ENCODE results near the gene FEM1C.
"Not testable (repeated sequence)": the region's sequence is repeated elsewhere in the genome, so short reads cannot be mapped to it uniquely, and the experiment has no call there.

FEM1C gene

DNA sequence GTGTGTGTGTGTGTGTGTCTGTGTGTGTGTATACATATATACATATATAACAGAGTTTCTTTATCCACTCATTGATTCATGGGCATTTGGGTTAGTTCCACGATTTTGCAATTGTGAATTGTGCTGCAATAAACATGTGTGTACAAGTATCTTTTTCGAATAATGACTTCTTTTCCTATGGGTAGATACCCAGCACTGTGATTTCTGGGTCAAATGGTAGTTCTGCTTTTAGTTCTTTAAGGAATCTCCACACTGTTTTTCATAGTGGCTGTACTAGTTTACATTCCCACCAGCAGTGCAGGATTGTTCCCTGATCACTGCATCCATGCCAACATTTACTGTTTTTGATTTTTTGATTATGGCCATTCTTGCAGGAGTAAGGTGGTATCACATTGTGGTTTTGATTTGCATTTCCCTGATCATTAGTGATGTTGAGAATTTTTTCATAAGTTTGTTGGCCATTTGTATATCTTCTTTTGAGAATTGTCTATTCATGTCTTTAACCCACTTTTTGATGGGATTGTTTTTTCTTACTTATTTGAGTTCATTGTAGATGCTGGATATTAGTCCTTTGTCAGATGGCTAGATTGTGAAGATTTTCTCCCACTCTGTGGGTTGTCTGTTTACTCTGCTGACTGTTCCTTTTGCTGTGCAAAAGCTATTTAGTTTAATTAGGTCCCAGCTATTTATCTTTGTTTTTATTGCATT is 65.3 kb downstream of the FEM1C start:
- DNase-seq (ENCODE audit: low read depth in 2 of 3, low spot score in 1 of 3) = not testable (repeated sequence)

- no peak for DNase-seq (ENCODE audit: low read depth in 2 of 3, low spot score in 1 of 3)
Observed at GRCh38 chr5:115478281-115478680, 66.3 kb downstream of the FEM1C start.

DNA sequence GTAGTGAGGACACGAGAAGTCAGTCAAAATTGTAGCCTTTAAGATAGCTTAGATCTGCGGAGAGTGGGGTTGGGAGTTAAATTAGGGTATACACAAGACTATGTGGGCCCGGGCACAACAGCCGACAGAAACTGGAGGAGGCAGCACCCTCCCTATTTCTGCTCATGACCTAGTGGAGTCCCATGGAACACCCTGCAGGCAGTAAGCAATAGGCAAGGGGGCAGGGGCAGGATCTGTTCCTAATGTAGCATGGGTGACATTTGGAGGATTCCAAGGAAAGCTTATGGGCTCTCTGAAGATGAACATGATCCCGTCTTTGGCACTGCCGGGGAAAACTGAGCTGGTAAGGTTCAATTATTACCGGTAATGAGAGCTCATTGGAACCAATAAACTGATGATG is 67.0 kb downstream of the FEM1C start:
- no peak for DNase-seq (ENCODE audit: low read depth in 2 of 3, low spot score in 1 of 3)

DNA sequence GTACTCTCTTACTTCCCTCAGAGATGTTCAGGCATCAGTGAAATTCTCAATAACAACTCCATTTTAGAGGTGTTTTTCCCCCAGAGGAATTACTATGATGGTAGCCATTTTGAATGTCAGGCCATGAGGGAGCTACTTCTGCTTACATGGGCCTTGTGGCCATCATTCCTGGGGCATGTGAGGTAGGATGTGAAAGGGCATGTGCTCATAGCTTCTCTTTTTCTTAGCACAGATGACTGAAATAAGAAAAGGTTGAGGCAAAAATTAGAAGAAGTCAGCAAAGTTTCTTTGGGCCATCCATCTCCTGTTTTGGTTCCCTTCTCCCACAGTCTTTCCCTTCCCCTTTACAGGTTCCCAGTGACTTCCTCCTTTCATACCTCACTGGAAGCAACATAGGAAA is 68.8 kb downstream of the FEM1C start:
- no peak for DNase-seq (ENCODE audit: low read depth in 2 of 3, low spot score in 1 of 3)

- no peak for DNase-seq (ENCODE audit: low read depth in 2 of 3, low spot score in 1 of 3)
Observed at GRCh38 chr5:115472271-115473025, 72.1 kb downstream of the FEM1C start.

DNA sequence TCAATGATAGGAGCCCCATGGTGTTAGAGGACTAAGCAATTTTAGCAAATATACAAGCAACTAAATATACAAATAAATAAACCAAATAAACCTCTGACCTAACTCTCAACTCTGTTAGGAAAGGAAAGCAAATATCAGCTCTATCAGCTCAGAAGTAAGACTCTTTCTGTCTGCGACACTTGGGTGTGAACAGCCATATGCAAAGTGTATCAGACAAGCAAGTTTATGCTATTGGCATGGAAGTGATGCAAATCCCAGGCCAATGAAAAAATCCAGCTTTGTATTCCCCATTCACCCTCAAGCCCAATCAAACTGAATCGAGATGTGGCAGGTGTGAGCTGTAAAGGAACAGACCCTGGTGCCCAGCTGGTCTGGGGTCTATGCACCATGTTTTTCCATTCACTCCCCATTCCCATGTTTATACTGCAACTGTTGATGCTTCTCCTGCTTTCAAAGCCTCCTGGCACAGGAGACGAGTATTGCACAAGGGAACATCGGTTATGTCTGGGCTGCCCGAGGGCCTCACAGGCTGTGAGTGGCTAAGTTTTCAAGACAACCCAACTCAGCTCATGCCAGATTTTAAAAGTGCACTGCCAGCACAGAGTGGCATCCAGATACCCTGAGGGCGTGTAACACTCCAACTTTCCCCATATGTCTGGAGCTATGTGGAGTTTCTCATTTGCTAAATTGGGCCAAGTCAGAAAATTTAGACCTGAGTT is 73.1 kb downstream of the FEM1C start:
- DNase-seq (ENCODE audit: low read depth in 2 of 3, low spot score in 1 of 3) = no peak

DNA sequence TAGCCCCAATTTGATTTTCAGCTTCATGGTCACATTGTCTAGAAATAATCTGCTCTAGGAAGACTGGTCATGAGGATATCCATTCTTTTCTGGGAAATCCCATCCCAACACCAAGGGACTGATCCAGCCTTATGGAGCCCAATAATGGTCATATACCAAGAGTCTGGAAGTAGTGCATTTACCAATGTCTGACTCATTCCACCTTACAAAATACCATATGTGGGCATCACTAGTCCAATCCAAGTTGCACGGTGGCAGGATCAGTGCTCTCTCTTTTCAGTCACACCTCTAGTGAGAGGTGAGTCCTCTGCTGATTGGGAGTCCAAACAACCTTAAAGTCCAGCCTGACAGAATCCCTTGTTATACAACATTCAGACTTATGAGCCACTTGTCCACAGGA is 73.7 kb downstream of the FEM1C start:
- DNase-seq (ENCODE audit: low read depth in 2 of 3, low spot score in 1 of 3) = no peak

Data from stimulated activated CD4-positive, alpha-beta T cell treated with anti-CD3 and anti-CD28 coated beads, Interleukin-12 subunit alpha, Interleukin-12 subunit beta, amount 100 ng/mL, for 48 hours (primary cell).